ENCODE data around the gene HM13. TPM values are rescaled to one million over a fixed set of nuclear protein-coding genes. Genes with fewer than 3 reads are reported as not detected.
A peak's percentile ranks its signal among the peaks of the same experiment; 100 is the strongest.

The HM13 gene
- total and polyA plus RNA-seq, 9 of the 15 experiments (the other 6 are each of a cell fraction or from before 2014, with no cell fraction given): 7.7 to 136 (median 74.5) TPM

DNA sequence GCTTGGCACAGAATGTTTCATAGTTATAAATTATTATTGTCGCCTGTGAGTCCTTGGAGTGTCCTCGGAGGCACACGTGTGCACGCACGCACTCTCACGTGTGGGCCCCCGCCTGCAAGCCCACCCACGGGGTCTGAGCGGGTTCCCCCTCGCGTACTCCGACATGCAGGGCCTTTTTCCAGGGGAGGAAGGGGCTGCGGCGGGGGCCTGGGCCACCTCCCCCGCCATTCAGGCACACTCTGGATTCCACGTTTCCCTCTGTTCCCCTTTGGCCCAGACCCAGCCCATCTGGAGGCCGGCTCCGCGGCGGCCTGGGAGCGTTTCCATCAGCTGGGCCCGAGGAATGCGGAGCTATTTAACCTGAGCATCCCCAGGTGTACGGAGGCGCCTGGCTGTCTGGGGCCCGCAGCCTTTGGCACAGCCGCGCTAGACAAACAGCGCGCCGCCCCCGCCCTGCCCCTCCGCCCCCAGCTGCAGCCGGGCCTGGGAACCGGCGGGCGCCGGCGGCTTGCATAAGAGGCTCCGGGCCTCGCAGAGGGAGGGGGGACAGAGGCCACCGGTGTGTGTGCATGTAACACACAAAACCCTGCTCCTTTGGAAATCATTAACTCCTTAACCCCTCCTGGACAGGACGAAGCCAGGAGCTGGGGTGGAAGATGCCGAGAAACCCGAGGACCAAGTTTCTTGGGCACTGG lies 94.2 kb downstream of the HM13 start (continued):
- TF ChIP-seq, protein P1, sequence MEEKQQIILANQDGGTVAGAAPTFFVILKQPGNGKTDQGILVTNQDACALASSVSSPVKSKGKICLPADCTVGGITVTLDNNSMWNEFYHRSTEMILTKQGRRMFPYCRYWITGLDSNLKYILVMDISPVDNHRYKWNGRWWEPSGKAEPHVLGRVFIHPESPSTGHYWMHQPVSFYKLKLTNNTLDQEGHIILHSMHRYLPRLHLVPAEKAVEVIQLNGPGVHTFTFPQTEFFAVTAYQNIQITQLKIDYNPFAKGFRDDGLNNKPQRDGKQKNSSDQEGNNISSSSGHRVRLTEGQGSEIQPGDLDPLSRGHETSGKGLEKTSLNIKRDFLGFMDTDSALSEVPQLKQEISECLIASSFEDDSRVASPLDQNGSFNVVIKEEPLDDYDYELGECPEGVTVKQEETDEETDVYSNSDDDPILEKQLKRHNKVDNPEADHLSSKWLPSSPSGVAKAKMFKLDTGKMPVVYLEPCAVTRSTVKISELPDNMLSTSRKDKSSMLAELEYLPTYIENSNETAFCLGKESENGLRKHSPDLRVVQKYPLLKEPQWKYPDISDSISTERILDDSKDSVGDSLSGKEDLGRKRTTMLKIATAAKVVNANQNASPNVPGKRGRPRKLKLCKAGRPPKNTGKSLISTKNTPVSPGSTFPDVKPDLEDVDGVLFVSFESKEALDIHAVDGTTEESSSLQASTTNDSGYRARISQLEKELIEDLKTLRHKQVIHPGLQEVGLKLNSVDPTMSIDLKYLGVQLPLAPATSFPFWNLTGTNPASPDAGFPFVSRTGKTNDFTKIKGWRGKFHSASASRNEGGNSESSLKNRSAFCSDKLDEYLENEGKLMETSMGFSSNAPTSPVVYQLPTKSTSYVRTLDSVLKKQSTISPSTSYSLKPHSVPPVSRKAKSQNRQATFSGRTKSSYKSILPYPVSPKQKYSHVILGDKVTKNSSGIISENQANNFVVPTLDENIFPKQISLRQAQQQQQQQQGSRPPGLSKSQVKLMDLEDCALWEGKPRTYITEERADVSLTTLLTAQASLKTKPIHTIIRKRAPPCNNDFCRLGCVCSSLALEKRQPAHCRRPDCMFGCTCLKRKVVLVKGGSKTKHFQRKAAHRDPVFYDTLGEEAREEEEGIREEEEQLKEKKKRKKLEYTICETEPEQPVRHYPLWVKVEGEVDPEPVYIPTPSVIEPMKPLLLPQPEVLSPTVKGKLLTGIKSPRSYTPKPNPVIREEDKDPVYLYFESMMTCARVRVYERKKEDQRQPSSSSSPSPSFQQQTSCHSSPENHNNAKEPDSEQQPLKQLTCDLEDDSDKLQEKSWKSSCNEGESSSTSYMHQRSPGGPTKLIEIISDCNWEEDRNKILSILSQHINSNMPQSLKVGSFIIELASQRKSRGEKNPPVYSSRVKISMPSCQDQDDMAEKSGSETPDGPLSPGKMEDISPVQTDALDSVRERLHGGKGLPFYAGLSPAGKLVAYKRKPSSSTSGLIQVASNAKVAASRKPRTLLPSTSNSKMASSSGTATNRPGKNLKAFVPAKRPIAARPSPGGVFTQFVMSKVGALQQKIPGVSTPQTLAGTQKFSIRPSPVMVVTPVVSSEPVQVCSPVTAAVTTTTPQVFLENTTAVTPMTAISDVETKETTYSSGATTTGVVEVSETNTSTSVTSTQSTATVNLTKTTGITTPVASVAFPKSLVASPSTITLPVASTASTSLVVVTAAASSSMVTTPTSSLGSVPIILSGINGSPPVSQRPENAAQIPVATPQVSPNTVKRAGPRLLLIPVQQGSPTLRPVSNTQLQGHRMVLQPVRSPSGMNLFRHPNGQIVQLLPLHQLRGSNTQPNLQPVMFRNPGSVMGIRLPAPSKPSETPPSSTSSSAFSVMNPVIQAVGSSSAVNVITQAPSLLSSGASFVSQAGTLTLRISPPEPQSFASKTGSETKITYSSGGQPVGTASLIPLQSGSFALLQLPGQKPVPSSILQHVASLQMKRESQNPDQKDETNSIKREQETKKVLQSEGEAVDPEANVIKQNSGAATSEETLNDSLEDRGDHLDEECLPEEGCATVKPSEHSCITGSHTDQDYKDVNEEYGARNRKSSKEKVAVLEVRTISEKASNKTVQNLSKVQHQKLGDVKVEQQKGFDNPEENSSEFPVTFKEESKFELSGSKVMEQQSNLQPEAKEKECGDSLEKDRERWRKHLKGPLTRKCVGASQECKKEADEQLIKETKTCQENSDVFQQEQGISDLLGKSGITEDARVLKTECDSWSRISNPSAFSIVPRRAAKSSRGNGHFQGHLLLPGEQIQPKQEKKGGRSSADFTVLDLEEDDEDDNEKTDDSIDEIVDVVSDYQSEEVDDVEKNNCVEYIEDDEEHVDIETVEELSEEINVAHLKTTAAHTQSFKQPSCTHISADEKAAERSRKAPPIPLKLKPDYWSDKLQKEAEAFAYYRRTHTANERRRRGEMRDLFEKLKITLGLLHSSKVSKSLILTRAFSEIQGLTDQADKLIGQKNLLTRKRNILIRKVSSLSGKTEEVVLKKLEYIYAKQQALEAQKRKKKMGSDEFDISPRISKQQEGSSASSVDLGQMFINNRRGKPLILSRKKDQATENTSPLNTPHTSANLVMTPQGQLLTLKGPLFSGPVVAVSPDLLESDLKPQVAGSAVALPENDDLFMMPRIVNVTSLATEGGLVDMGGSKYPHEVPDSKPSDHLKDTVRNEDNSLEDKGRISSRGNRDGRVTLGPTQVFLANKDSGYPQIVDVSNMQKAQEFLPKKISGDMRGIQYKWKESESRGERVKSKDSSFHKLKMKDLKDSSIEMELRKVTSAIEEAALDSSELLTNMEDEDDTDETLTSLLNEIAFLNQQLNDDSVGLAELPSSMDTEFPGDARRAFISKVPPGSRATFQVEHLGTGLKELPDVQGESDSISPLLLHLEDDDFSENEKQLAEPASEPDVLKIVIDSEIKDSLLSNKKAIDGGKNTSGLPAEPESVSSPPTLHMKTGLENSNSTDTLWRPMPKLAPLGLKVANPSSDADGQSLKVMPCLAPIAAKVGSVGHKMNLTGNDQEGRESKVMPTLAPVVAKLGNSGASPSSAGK (IDR thresholded peaks at IDR 0.05): peak; percentile 59
- TF ChIP-seq JUND (IDR thresholded peaks at IDR 0.05; ENCODE audit: borderline replicate concordance, low read depth, low read length): peak; percentile 32; the same call in 1 of the 2 replicates
- TF ChIP-seq JUND (tag; IDR thresholded peaks at IDR 0.05; ENCODE audit: borderline replicate concordance, low read depth, low read length): no peak; the same call in 2 of the 3 replicates
- TF ChIP-seq, protein P2, sequence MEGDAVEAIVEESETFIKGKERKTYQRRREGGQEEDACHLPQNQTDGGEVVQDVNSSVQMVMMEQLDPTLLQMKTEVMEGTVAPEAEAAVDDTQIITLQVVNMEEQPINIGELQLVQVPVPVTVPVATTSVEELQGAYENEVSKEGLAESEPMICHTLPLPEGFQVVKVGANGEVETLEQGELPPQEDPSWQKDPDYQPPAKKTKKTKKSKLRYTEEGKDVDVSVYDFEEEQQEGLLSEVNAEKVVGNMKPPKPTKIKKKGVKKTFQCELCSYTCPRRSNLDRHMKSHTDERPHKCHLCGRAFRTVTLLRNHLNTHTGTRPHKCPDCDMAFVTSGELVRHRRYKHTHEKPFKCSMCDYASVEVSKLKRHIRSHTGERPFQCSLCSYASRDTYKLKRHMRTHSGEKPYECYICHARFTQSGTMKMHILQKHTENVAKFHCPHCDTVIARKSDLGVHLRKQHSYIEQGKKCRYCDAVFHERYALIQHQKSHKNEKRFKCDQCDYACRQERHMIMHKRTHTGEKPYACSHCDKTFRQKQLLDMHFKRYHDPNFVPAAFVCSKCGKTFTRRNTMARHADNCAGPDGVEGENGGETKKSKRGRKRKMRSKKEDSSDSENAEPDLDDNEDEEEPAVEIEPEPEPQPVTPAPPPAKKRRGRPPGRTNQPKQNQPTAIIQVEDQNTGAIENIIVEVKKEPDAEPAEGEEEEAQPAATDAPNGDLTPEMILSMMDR (IDR thresholded peaks at IDR 0.05 in 2 of 3, conservative IDR thresholded peaks at IDR 0.05 in 1 of 3; ENCODE audit: insufficient read depth in 2 of 3, low read depth in 1 of 3, low read length in 3 of 3): no peak; a peak in 1 of 6 replicates
- TF ChIP-seq SMAD3 (CRISPR knock-in tag; conservative IDR thresholded peaks at IDR 0.05): no peak
- TF ChIP-seq, protein P3, sequence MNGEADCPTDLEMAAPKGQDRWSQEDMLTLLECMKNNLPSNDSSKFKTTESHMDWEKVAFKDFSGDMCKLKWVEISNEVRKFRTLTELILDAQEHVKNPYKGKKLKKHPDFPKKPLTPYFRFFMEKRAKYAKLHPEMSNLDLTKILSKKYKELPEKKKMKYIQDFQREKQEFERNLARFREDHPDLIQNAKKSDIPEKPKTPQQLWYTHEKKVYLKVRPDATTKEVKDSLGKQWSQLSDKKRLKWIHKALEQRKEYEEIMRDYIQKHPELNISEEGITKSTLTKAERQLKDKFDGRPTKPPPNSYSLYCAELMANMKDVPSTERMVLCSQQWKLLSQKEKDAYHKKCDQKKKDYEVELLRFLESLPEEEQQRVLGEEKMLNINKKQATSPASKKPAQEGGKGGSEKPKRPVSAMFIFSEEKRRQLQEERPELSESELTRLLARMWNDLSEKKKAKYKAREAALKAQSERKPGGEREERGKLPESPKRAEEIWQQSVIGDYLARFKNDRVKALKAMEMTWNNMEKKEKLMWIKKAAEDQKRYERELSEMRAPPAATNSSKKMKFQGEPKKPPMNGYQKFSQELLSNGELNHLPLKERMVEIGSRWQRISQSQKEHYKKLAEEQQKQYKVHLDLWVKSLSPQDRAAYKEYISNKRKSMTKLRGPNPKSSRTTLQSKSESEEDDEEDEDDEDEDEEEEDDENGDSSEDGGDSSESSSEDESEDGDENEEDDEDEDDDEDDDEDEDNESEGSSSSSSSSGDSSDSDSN (IDR thresholded peaks at IDR 0.05; ENCODE audit: borderline replicate concordance in 1 of 2, low read depth in 2 of 2, low read length in 2 of 2): peak; percentile 78 to 84; a peak in 3 of 4 replicates
- no peak for TF ChIP-seq FOXK2 (conservative IDR thresholded peaks at IDR 0.05 in 1 of 2, IDR thresholded peaks at IDR 0.05 in 1 of 2; ENCODE audit: low read depth in 2 of 2)
- TF ChIP-seq POLR2G (IDR thresholded peaks at IDR 0.05; ENCODE audit: low read depth, low read length): peak; percentile 77
- no peak for TF ChIP-seq ZNF124 (CRISPR knock-in tag; IDR thresholded peaks at IDR 0.05)
